D721Med (cell line): ENCODE results near the gene NINL.

Experiments
- DNase-seq: peaks from one replicate; pipeline ENCODE4 v3.0.0; 2011; ENCODE audit warnings: low spot score; ENCODE audit not compliant: insufficient read length
- FAIRE-seq: peaks from 2 replicates; lab custom pipeline; 2011; peaks lifted over from hg19 to GRCh38; lab: Jason Lieb, UNC
- TF ChIP-seq, protein P1 (sequence below): IDR thresholded peaks from 2 replicates; pipeline ENCODE4 v1.5.1; 2012; ENCODE audit warnings: mild to moderate bottlenecking, control low read depth; ENCODE audit not compliant: insufficient read depth; ENCODE audit errors: missing control alignments

NINL gene

GRCh38 chr20:25535762-25536161, 49.6 kb downstream of the NINL start:
- TF ChIP-seq, protein P1, sequence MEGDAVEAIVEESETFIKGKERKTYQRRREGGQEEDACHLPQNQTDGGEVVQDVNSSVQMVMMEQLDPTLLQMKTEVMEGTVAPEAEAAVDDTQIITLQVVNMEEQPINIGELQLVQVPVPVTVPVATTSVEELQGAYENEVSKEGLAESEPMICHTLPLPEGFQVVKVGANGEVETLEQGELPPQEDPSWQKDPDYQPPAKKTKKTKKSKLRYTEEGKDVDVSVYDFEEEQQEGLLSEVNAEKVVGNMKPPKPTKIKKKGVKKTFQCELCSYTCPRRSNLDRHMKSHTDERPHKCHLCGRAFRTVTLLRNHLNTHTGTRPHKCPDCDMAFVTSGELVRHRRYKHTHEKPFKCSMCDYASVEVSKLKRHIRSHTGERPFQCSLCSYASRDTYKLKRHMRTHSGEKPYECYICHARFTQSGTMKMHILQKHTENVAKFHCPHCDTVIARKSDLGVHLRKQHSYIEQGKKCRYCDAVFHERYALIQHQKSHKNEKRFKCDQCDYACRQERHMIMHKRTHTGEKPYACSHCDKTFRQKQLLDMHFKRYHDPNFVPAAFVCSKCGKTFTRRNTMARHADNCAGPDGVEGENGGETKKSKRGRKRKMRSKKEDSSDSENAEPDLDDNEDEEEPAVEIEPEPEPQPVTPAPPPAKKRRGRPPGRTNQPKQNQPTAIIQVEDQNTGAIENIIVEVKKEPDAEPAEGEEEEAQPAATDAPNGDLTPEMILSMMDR, result no peak
- no peak for FAIRE-seq
- no peak for DNase-seq

DNA sequence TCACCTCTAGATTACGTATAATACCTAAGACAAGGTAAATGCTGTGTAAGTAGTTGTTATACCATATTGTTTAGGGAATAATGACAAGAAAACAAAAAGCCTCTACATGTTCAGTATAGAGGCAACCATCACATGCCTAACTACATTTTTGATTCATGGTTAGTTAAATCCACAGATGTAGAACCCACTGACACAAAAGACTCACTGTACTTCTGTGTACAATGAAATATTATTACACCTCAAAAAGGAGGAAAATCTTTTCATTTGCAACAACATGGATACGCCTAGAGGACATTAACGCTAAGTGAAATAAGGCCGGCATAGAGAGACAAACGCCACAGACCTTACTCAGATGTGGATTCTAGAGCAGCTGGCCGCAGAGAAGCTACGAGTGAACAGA, 50.5 kb downstream of the NINL start:
- TF ChIP-seq, protein P1, result no peak
- FAIRE-seq, result no peak
- DNase-seq, result no peak

GRCh38 chr20:25533920-25534700, 51.2 kb downstream of the NINL start:
- FAIRE-seq, result no peak
- no peak for DNase-seq
- TF ChIP-seq, protein P1, result no peak

DNA sequence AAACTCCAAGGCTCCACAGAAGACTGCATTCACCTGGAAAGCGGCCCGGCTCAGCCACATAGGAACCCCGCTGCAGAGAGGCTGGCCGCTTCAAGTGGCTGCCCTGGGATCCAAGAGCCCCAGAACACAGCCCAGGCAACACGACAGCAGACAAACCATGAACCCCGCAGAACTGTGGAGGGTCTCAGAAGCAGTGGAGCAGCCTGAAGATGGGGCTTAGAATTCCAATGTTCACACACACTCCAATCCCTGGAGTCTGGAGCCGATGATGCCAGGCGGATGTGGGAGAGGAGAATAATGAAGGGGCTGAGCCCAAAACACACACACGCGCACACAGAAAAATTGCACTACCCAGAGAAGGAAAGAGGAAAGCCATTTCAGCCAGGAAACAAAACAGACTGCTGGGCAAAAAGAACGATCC, 52.4 kb downstream of the NINL start:
- TF ChIP-seq, protein P1, result no peak
- DNase-seq (no peak), FAIRE-seq (no peak)

DNA sequence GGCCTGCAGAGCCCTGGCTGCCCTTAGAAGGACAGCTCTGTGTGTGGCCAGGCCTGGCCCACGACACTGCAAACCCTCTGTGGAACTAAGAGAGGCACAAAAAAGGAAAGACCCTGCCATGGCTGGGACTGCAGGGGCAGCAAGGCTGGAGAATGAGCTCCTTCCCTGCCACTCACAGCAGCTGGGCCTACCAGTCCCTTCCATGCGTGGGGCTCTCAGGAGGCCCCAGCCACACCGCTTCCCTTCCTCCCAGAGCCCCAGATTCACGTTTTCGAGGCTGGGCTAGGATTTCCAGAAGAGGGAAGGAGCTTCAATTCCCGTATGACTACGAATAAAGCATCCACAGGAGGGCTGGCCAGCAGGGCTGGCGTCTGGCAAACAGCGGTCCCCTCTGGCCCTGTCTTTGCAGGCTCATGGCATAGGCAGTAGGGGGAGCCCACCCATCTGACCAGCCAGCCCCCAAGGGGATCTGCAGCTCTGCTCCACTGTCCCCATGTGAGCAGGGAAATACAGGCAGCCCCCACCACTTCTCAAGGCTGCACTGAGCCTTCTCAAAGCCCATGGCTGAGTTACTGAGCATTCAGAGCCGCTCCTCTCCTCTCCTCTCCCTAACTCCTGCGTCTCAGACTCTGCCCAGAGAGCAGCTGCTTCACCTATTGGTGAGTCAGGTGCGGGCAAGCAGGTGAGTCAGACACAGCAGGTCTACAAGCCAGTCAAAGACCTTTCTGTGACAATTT, 53.1 kb downstream of the NINL start:
- TF ChIP-seq, protein P1, result no peak
- DNase-seq (no peak), FAIRE-seq (no peak)

DNA sequence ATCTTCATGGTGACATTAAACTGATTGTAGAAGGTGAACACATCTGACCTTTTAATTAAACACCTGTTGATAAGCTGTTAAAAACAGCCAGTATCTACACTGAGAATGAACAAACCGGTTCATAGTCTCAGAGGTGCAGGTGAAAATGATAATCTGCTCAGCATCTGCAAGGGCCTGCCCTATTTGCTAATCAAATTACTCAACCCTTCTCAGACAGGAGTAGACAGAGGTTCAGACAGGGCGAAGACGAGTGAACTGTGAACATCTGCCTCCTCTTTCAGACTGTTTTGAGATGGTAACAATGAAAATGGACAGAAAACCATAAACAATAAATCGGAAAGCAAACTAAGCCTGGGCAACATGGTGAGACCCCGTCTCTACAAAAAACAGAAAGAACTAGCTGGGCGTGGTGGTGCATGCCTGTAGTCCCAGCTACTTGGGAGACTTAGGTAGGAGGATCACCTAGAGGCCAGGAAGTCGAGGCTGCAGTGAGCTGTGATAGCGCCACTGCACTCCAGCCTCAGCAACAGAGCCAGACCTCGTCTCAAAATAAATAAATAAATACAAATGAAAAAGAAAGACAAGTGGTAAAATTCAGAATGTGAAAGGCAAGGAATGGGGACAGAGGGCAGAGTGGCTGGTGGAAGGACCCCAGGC, 55.9 kb downstream of the NINL start:
- FAIRE-seq, result no peak
- TF ChIP-seq, protein P1, result no peak
- DNase-seq, result no peak
